Measurements from ENCODE around the gene ANKRD17.

- TF ChIP-seq, protein P1, sequence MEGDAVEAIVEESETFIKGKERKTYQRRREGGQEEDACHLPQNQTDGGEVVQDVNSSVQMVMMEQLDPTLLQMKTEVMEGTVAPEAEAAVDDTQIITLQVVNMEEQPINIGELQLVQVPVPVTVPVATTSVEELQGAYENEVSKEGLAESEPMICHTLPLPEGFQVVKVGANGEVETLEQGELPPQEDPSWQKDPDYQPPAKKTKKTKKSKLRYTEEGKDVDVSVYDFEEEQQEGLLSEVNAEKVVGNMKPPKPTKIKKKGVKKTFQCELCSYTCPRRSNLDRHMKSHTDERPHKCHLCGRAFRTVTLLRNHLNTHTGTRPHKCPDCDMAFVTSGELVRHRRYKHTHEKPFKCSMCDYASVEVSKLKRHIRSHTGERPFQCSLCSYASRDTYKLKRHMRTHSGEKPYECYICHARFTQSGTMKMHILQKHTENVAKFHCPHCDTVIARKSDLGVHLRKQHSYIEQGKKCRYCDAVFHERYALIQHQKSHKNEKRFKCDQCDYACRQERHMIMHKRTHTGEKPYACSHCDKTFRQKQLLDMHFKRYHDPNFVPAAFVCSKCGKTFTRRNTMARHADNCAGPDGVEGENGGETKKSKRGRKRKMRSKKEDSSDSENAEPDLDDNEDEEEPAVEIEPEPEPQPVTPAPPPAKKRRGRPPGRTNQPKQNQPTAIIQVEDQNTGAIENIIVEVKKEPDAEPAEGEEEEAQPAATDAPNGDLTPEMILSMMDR (IDR thresholded peaks at IDR 0.05) = no peak
- TF ChIP-seq POLR2A (IDR thresholded peaks at IDR 0.05) = no peak
- TF ChIP-seq POLR2AphosphoS5 (IDR thresholded peaks at IDR 0.05) = no peak
Observed at GRCh38 chr4:73251384-73251783, 7.2 kb downstream of the ANKRD17 start.

Data from prostate gland (tissue), 2 donors.